Measurements from ENCODE around the gene PLET1.
A peak's percentile ranks its signal among the peaks of the same experiment; 100 is the strongest.

DNA sequence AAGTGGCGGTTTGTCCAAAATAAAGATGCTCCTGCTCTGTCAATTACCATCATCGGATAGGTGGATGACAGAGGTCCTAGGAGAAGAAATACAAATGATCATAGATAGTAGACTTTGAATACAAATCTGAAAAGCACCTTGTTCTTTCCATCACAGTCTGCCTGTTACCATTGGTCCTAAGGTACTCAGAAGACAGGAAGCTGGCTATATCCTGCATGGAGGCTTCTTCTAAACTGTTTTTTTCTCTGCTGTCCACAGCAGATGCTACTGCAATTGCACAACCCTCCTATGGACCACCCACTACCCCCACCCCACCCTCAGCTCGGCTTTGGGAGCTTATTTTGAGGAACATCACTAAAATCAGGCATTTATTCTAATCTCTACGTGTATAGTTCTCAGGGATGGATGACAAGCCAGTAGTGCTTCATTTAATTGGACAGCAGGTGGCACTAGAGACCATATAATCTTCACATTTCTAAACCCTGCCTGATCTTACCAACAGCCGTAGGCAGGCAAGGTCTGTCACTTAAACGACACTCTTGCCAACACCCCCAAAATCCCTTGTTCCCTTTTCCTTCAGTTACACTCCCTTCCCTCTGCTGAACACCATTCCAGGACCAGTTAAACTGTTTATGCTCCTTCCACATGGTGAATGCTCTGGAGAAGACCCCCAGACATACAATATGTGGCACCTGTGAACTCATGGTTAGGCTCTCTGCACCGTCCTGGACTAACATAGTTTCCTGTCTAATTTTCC, 41.0 kb downstream of the PLET1 start:
- TF ChIP-seq CTCF (IDR thresholded peaks at IDR 0.05; ENCODE audit: borderline replicate concordance, extremely low read depth, low read length, poor library complexity, severe bottlenecking): peak; percentile 94
- no peak for TF ChIP-seq EZH2 (IDR thresholded peaks at IDR 0.05; ENCODE audit: borderline replicate concordance, low read depth, low read length, severe bottlenecking)

All from DND-41 (cell line).